WTC11 (cell line): ENCODE measurements around the gene CD163L1. TPM values are rescaled to one million over a fixed set of nuclear protein-coding genes. Genes with fewer than 3 reads are reported as not detected.
"Not testable (repeated sequence)": the region's sequence is repeated elsewhere in the genome, so short reads cannot be mapped to it uniquely, and the experiment has no call there.

Experiments used
- ATAC-seq: fragments of 200-7000 bp; cut with Tn5 transposase; 2 replicates; pipeline ENCODE4 v1.10.0; 2021; ENCODE audit warnings: mild to moderate bottlenecking, moderate library complexity
- CTCF ChIA-PET: fragments of 300-600 bp; sonication (Branson Sonifier 250); formaldehyde crosslinking; loops from one replicate; lab custom pipeline; 2021; ENCODE audit warnings: antibody characterized with exemption; lab: Charles Lee
- POLR2A ChIA-PET: fragments of 350-600 bp; sonication (Branson Sonifier 250); formaldehyde crosslinking; loops from one replicate; lab custom pipeline; 2021; ENCODE audit warnings: antibody characterized with exemption; lab: Charles Lee
- DNase-seq: peaks from one replicate; pipeline ENCODE4 v3.0.0; 2021; ENCODE audit warnings: low spot score
- H3K27ac Mint-ChIP-seq: 2 replicates; pipeline ENCODE4 v1.8.0; 2021; ENCODE audit warnings: mixed read lengths
- H3K27me3 Mint-ChIP-seq: 2 replicates; pipeline ENCODE4 v1.8.0; 2021; ENCODE audit warnings: low read depth, mild to moderate bottlenecking, moderate library complexity, mixed read lengths
- H3K36me3 Mint-ChIP-seq: 2 replicates; pipeline ENCODE4 v1.8.0; 2021; ENCODE audit warnings: mixed read lengths
- H3K4me1 Mint-ChIP-seq: 2 replicates; pipeline ENCODE4 v1.8.0; 2022; ENCODE audit warnings: mixed read lengths
- H3K4me3 Mint-ChIP-seq: 2 replicates; pipeline ENCODE4 v1.8.0; 2021; ENCODE audit warnings: mild to moderate bottlenecking, moderate library complexity, mixed read lengths
- H3K9me3 Mint-ChIP-seq: 2 replicates; pipeline ENCODE4 v1.8.0; 2021; ENCODE audit warnings: mixed read lengths
- CBFB ChIP-seq: sonication (generic); formaldehyde crosslinking; IDR thresholded peaks from 2 replicates; pipeline ENCODE4 v1.8.1; 2022; ENCODE audit warnings: mild to moderate bottlenecking, low read depth, missing genetic modification reagents
- CREB1 ChIP-seq: sonication (generic); formaldehyde crosslinking; IDR thresholded peaks from 2 replicates; pipeline ENCODE4 v1.8.0; 2023; ENCODE audit warnings: mild to moderate bottlenecking, missing genetic modification reagents
- CTCF ChIP-seq: fragments of 200-600 bp; IDR thresholded peaks from 2 replicates; pipeline ENCODE4 v1.8.0; 2022; ENCODE audit warnings: antibody characterized with exemption
- E2F5 ChIP-seq: sonication (generic); formaldehyde crosslinking; IDR thresholded peaks from 2 replicates; pipeline ENCODE4 v1.8.1; 2022; ENCODE audit warnings: mild to moderate bottlenecking, moderate library complexity, missing genetic modification reagents
- ESRRA ChIP-seq: sonication (generic); formaldehyde crosslinking; IDR thresholded peaks from 2 replicates; pipeline ENCODE4 v1.8.1; 2022; ENCODE audit warnings: mild to moderate bottlenecking, missing genetic modification reagents, borderline replicate concordance
- FOXK1 ChIP-seq: sonication (generic); formaldehyde crosslinking; IDR thresholded peaks from 2 replicates; pipeline ENCODE4 v1.8.0; 2022; ENCODE audit warnings: mild to moderate bottlenecking, moderate library complexity, missing genetic modification reagents
- FOXP1 ChIP-seq: sonication (generic); formaldehyde crosslinking; IDR thresholded peaks from 2 replicates; pipeline ENCODE4 v1.8.0; 2022; ENCODE audit warnings: missing genetic modification reagents, mild to moderate bottlenecking, moderate library complexity, borderline replicate concordance
- GRHL2 ChIP-seq: fragments of 250-450 bp; sonication (Bioruptor Pico); IDR thresholded peaks from 2 replicates; pipeline ENCODE4 v1.8.0; 2022; ENCODE audit warnings: mild to moderate bottlenecking, moderate library complexity; ENCODE audit not compliant: insufficient replicate concordance, severe bottlenecking
- JUN ChIP-seq: sonication (generic); formaldehyde crosslinking; IDR thresholded peaks from 2 replicates; pipeline ENCODE4 v1.8.0; 2023; ENCODE audit warnings: mild to moderate bottlenecking, missing genetic modification reagents
- KAT7 ChIP-seq: sonication (generic); formaldehyde crosslinking; IDR thresholded peaks from 2 replicates; pipeline ENCODE4 v1.8.1; 2023; ENCODE audit warnings: missing genetic modification reagents, mild to moderate bottlenecking, borderline replicate concordance
- NFATC4 ChIP-seq: fragments of 250-450 bp; sonication (Bioruptor Pico); IDR thresholded peaks from 2 replicates; pipeline ENCODE4 v1.9.0; 2021; ENCODE audit warnings: mild to moderate bottlenecking
- NR1H2 ChIP-seq: sonication (generic); formaldehyde crosslinking; IDR thresholded peaks from 2 replicates; pipeline ENCODE4 v1.9.0; 2021; ENCODE audit warnings: mild to moderate bottlenecking, moderate library complexity, missing genetic modification reagents
- OVOL2 ChIP-seq: fragments of 250-450 bp; sonication (Bioruptor Pico); IDR thresholded peaks from 2 replicates; pipeline ENCODE4 v1.9.0; 2021; ENCODE audit warnings: mild to moderate bottlenecking, borderline replicate concordance
- RORB ChIP-seq: fragments of 250-450 bp; sonication (Bioruptor Pico); IDR thresholded peaks from 2 replicates; pipeline ENCODE4 v1.9.0; 2021; ENCODE audit warnings: mild to moderate bottlenecking
- SMAD3 ChIP-seq: sonication (generic); formaldehyde crosslinking; IDR thresholded peaks from 2 replicates; pipeline ENCODE4 v1.8.0; 2022; ENCODE audit warnings: missing genetic modification reagents, mild to moderate bottlenecking, borderline replicate concordance
- TP53 ChIP-seq: sonication (generic); formaldehyde crosslinking; IDR thresholded peaks from 2 replicates; pipeline ENCODE4 v1.8.1; 2023; ENCODE audit warnings: mild to moderate bottlenecking, missing genetic modification reagents
- USF1 ChIP-seq: sonication (generic); formaldehyde crosslinking; IDR thresholded peaks from 2 replicates; pipeline ENCODE4 v1.8.0; 2022; ENCODE audit warnings: mild to moderate bottlenecking, missing genetic modification reagents
- ZBTB43 ChIP-seq: sonication (generic); formaldehyde crosslinking; IDR thresholded peaks from 2 replicates; pipeline ENCODE4 v1.8.1; 2023; ENCODE audit warnings: mild to moderate bottlenecking, missing genetic modification reagents
- ZNF219 ChIP-seq: sonication (generic); formaldehyde crosslinking; IDR thresholded peaks from 2 replicates; pipeline ENCODE4 v1.8.0; 2023; ENCODE audit warnings: missing genetic modification reagents, mild to moderate bottlenecking, borderline replicate concordance
- ZNF317 ChIP-seq: sonication (generic); formaldehyde crosslinking; IDR thresholded peaks from 2 replicates; pipeline ENCODE4 v1.8.1; 2023; ENCODE audit warnings: low read depth, mild to moderate bottlenecking, moderate library complexity, missing genetic modification reagents, borderline replicate concordance
- ZNF396 ChIP-seq: fragments of 250-450 bp; sonication (Bioruptor Pico); IDR thresholded peaks from 2 replicates; pipeline ENCODE4 v1.8.0; 2021; ENCODE audit warnings: mild to moderate bottlenecking, moderate library complexity, borderline replicate concordance
- ZNF425 ChIP-seq: fragments of 250-450 bp; sonication (Bioruptor Pico); conservative IDR thresholded peaks from 2 replicates; pipeline ENCODE4 v1.9.0; 2021; ENCODE audit warnings: mild to moderate bottlenecking
- ZSCAN18 ChIP-seq: fragments of 250-450 bp; sonication (Bioruptor Pico); IDR thresholded peaks from 2 replicates; pipeline ENCODE4 v2.1.2; 2022; ENCODE audit warnings: mild to moderate bottlenecking, moderate library complexity
- total RNA-seq: library from RNA; stranded (reverse); gene quantifications from 3 replicates; pipeline ENCODE4 v1.2.3, GENCODE V29; 2021

Gene CD163L1
- total RNA-seq, 1 experiment from 2014 or later = 0.26 TPM

- peaks cover 31% of the 10 kb centered on the region for H3K36me3 Mint-ChIP-seq
- H3K4me1 Mint-ChIP-seq = no peaks in the 10 kb centered on the region
- CTCF ChIA-PET = no interaction called here
- TF ChIP-seq E2F5 (CRISPR knock-in tag) (no peak), OVOL2 (CRISPR knock-in tag) (no peak), ZNF425 (no peak), ZNF219 (no peak), ZNF396 (CRISPR knock-in tag) (no peak), TP53 (CRISPR knock-in tag) (no peak), ZBTB43 (CRISPR knock-in tag) (no peak), USF1 (CRISPR knock-in tag) (no peak), RORB (no peak), GRHL2 (no peak), CBFB (CRISPR knock-in tag) (no peak), KAT7 (CRISPR knock-in tag) (no peak)
- TF ChIP-seq, all 79 proteins: peak for 0
- Mint-ChIP-seq H3K27me3 (peaks cover 3% of the 10 kb centered on the region; the same call in 1 of the 2 replicates), H3K9me3 (peaks cover 55% of the 10 kb centered on the region), H3K27ac (no peak overlapping the region), H3K4me3 (no peak overlapping the region)
- ATAC-seq (no peak), DNase-seq (no peak)
- POLR2A ChIA-PET = no interaction called here
Measured at GRCh38 chr12:7339675-7340074, 104.3 kb downstream of the CD163L1 start.

GRCh38 chr12:7337790-7338189 is 106.2 kb downstream of the CD163L1 start:
- ATAC-seq, H3K4me3 Mint-ChIP-seq, CTCF ChIA-PET, DNase-seq, H3K4me1 Mint-ChIP-seq, H3K27ac Mint-ChIP-seq, H3K27me3 Mint-ChIP-seq, POLR2A ChIA-PET: not testable (repeated sequence)
- Mint-ChIP-seq H3K9me3 (peaks cover 45% of the 10 kb centered on the region), H3K36me3 (peaks cover 23% of the 10 kb centered on the region)

- no peak for ATAC-seq
- Mint-ChIP-seq H3K27ac (no peak overlapping the region), H3K27me3 (peaks cover 3% of the 10 kb centered on the region; the same call in 1 of the 2 replicates), H3K9me3 (peaks cover 35% of the 10 kb centered on the region), H3K36me3 (peaks cover 26% of the 10 kb centered on the region), H3K4me3 (no peak overlapping the region), H3K4me1 (no peaks in the 10 kb centered on the region)
- POLR2A ChIA-PET = no interaction called here
- TF ChIP-seq SMAD3 (CRISPR knock-in tag) (no peak), JUN (CRISPR knock-in tag) (no peak), FOXP1 (no peak), ZNF317 (CRISPR knock-in tag) (no peak), GRHL2 (no peak), NFATC4 (CRISPR knock-in tag) (no peak), CTCF (no peak), FOXK1 (CRISPR knock-in tag) (no peak), ZSCAN18 (CRISPR knock-in tag) (no peak), NR1H2 (CRISPR knock-in tag) (no peak), ESRRA (CRISPR knock-in tag) (no peak), CREB1 (CRISPR knock-in tag) (no peak)
- TF ChIP-seq, all 79 proteins: peak for 0
- CTCF ChIA-PET = no interaction called here
- no peak for DNase-seq
Measured at GRCh38 chr12:7327918-7328317, 116.0 kb downstream of the CD163L1 start.
